Neutrophil (primary cell): ENCODE results near the gene MICU1.

ENCODE experiments used
- H3K27ac ChIP-seq: fragments of 200-600 bp; sonication (generic); 2 replicates; pipeline ENCODE4 v1.5.1; 2016; ENCODE audit warnings: mild to moderate bottlenecking, moderate library complexity
- H3K27me3 ChIP-seq: fragments of 200-600 bp; sonication (generic); 2 replicates; pipeline ENCODE4 v1.6.0; 2016; ENCODE audit warnings: mild to moderate bottlenecking
- H3K36me3 ChIP-seq: fragments of 200-600 bp; sonication (generic); 2 replicates; pipeline ENCODE4 v1.5.1; 2017
- H3K4me1 ChIP-seq, 2 experiments: fragments of 200-600 bp in 1 of 2; sonication (generic) in 1 of 2; 1 replicate in 1 of 2; 2 replicates in 1 of 2; pipeline versions ENCODE4 v1.5.1 to v1.6.1; 2013 to 2016; ENCODE audit warnings: low read depth in 1 of 2, low read length in 1 of 2, mild to moderate bottlenecking in 1 of 2, moderate library complexity in 1 of 2; ENCODE audit not compliant: control insufficient read depth in 1 of 2, insufficient read depth in 1 of 2
- H3K4me3 ChIP-seq, 2 experiments: fragments of 200-600 bp in 1 of 2; sonication (generic) in 1 of 2; 1 replicate in 1 of 2; 2 replicates in 1 of 2; pipeline ENCODE4 v1.5.1; 2013 to 2016; ENCODE audit warnings: low read depth in 1 of 2, low read length in 1 of 2, mild to moderate bottlenecking in 1 of 2, moderate library complexity in 1 of 2
- H3K9me3 ChIP-seq: fragments of 200-600 bp; sonication (generic); 2 replicates; pipeline ENCODE4 v1.5.1; 2016
- TF ChIP-seq, protein P1 (sequence below): fragments of 200-600 bp; sonication (generic); IDR thresholded peaks from 2 replicates; pipeline ENCODE4 v1.5.1; 2016; ENCODE audit warnings: antibody characterized with exemption

The MICU1 gene

DNA sequence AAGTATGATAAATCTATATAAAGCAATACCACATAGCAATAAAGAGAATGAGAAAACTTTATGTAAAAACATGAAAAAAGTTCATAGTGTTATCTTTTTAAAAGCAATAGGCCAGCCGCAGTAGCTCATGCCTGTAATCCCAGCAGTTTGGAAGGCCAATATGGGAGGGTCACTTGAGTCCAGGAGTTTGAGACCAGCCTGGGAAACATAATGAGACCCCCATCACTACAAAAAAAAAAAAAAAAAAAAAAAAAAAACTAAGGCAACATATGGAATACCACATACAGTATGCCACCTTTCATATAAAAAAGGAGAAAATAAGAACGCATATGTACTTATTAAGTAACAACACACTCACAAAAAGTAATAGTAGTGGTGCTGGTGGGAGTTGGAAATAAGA, 52.8 kb downstream of the MICU1 start:
- H3K27me3 ChIP-seq = no peaks in the 10 kb centered on the region
- H3K27ac ChIP-seq = no peak overlapping the region
- peaks cover 4% of the 10 kb centered on the region in 2 experiments for H3K4me1 ChIP-seq
- no peak overlapping the region for H3K4me3 ChIP-seq
- H3K36me3 ChIP-seq = no peaks in the 10 kb centered on the region
- H3K9me3 ChIP-seq = no peaks in the 10 kb centered on the region
- TF ChIP-seq, protein P1, sequence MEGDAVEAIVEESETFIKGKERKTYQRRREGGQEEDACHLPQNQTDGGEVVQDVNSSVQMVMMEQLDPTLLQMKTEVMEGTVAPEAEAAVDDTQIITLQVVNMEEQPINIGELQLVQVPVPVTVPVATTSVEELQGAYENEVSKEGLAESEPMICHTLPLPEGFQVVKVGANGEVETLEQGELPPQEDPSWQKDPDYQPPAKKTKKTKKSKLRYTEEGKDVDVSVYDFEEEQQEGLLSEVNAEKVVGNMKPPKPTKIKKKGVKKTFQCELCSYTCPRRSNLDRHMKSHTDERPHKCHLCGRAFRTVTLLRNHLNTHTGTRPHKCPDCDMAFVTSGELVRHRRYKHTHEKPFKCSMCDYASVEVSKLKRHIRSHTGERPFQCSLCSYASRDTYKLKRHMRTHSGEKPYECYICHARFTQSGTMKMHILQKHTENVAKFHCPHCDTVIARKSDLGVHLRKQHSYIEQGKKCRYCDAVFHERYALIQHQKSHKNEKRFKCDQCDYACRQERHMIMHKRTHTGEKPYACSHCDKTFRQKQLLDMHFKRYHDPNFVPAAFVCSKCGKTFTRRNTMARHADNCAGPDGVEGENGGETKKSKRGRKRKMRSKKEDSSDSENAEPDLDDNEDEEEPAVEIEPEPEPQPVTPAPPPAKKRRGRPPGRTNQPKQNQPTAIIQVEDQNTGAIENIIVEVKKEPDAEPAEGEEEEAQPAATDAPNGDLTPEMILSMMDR = no peak

DNA sequence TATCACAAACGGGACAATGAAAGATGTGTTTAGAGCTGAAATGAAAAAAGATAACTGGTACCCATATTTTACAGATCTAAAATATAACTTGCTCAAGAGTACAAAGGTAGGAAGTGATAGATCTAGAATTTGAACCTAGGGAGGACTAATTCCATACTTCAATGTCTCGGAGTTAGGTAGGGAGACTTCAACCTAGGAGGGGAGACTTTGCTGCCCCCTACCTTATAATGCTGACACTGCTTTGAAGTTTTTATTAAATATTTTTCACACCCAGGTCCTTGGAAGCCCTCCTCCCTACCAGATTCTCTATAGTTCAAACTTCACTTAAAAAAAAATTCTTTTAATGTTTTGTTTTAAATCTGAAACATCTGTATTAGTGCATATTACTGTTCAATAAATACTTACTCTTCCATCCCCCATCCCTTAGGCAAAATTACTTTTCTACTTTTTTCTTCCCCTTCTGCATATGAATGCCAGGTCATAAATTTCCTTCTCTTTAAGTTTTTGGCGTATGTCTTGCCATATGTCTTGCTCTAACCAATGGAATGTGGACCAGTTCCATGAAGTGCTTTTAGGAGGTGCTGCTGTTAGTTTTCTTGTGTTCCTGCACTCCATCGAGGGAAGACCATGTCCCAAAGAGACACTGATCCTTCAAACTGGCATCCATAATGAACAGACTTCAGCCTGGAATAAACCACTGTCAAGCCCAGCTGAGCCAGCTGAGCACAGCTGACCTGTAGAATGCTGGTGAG, 57.8 kb downstream of the MICU1 start:
- peaks cover 29 to 32% of the 10 kb centered on the region in 2 experiments for H3K4me1 ChIP-seq
- H3K9me3 ChIP-seq = no peaks in the 10 kb centered on the region
- H3K4me3 ChIP-seq = peak overlapping the region; percentile 13 to 22
- no peaks in the 10 kb centered on the region for H3K27me3 ChIP-seq
- H3K27ac ChIP-seq = peak overlapping the region; percentile 65
- TF ChIP-seq, protein P1 = peak; percentile 36
- peaks cover 5% of the 10 kb centered on the region for H3K36me3 ChIP-seq

DNA sequence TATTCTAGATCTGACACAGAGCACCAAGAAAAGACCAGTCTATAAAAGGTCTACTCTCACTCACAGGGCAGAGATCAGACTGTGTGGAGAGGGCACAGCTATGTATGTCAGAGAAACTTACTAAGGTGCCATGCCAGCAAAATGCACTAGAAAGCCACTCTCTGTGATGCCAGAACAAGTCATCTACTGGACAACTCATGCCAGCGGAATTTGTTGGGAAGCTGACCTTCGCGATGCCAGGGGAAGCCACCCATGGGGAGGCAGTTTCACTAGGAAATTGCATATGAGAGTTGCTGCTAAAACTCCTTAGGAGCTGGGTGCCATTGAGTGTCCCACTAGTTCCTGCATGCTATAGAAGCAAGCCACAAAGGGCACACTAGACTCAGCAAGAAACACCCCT, 58.5 kb downstream of the MICU1 start:
- peaks cover 6% of the 10 kb centered on the region for H3K36me3 ChIP-seq
- H3K4me1 ChIP-seq = peaks cover 34 to 35% of the 10 kb centered on the region in 2 experiments
- no peaks in the 10 kb centered on the region for H3K9me3 ChIP-seq
- peak overlapping the region; percentile 65 for H3K27ac ChIP-seq
- H3K4me3 ChIP-seq = peak overlapping the region; percentile 13 to 22
- H3K27me3 ChIP-seq = no peaks in the 10 kb centered on the region
- TF ChIP-seq, protein P1 = no peak

DNA sequence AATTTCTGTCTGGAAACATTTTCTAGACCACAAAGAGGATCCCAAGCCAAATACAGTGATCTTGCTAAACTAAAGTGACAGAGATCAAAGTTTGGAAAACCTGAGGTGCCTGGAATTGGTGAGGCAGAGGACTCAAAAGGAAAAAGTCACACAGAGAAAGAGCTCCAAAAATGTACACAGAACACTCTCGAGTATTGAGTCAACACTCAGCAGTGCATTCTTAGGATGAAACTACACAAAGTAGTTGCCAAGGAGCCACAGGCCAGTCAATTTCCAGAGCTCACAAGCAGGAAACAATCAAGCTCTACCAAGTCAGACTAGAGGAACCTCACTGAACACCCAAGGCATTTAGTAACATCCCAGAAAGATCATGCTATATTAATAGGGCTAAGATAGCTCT, 61.3 kb downstream of the MICU1 start:
- Histone ChIP-seq H3K27me3 (no peaks in the 10 kb centered on the region), H3K27ac (peak overlapping the region; percentile 75), H3K36me3 (peaks cover 12% of the 10 kb centered on the region), H3K4me1 (peaks cover 34 to 35% of the 10 kb centered on the region in 2 experiments), H3K4me3 (no peak overlapping the region), H3K9me3 (no peaks in the 10 kb centered on the region)
- TF ChIP-seq, protein P1 = no peak

DNA sequence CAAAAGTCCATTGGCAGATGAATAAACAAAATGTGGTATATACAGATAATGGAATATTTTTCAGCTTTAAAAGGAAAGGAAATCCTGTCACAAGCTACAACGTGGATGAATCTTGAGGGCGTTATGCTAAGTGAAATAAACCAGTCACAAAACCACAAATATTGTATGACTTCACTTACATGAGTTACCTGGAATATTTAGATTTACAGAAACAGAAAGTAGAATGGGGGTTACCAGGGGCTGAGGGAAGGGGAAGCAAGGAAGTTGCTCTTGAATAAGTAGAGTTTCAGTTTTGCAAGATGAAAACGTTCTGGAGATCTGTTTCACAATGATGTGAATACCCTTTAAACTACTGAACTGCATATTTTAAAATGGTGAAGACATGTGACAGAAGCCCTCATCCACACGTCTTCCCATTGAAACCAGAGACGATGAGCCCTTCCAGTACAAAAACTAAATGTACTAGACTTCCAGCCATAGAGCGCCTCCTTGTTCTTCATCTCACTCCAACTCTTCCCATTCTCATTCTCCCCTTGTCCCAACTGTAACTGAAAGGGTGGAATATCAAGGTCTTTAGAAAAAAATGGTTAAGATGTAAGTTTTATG, 62.4 kb downstream of the MICU1 start:
- TF ChIP-seq, protein P1 = no peak
- Histone ChIP-seq H3K4me3 (peak overlapping the region; percentile 10 to 26), H3K9me3 (no peaks in the 10 kb centered on the region), H3K4me1 (peaks cover 39 to 40% of the 10 kb centered on the region in 2 experiments), H3K36me3 (peaks cover 12% of the 10 kb centered on the region), H3K27me3 (no peaks in the 10 kb centered on the region), H3K27ac (peak overlapping the region; percentile 75)
